DND-41 (cell line): Measurements from ENCODE around the gene C1orf115.

ENCODE experiments used
- ATAC-seq: fragments of 200-7000 bp; cut with Tn5 transposase; 3 replicates; pipeline ENCODE4 v1.9.1; 2021; ENCODE audit warnings: low read depth; ENCODE audit not compliant: insufficient read depth
- DNase-seq: peaks from one replicate; pipeline ENCODE4 v3.0.0-alpha.2; 2020
- H2AFZ ChIP-seq: 2 replicates; pipeline ENCODE4 v1.6.0; 2012; ENCODE audit warnings: low read depth, low read length
- H3K27ac ChIP-seq: 2 replicates; pipeline ENCODE4 v1.5.1; 2012; ENCODE audit warnings: low read length, inconsistent platforms
- H3K27me3 ChIP-seq: fragments of 200-600 bp; sonication (generic); 2 replicates; pipeline ENCODE4 v1.6.0; 2012; ENCODE audit warnings: low read length, mild to moderate bottlenecking, inconsistent platforms; ENCODE audit not compliant: insufficient read depth, poor library complexity
- H3K36me3 ChIP-seq: 2 replicates; pipeline ENCODE4 v1.5.1; 2012; ENCODE audit warnings: low read length, inconsistent platforms; ENCODE audit not compliant: insufficient read depth
- H3K4me1 ChIP-seq: 2 replicates; pipeline ENCODE4 v1.5.1; 2012; ENCODE audit warnings: mild to moderate bottlenecking, low read length; ENCODE audit not compliant: insufficient read depth
- H3K4me2 ChIP-seq: 2 replicates; pipeline ENCODE4 v1.6.0; 2012; ENCODE audit warnings: mild to moderate bottlenecking, moderate library complexity, low read length, inconsistent platforms; ENCODE audit not compliant: insufficient read depth
- H3K4me3 ChIP-seq, 2 experiments: fragments of 200-600 bp in 1 of 2; shearing (Covaris generic) in 1 of 2; 2 replicates each; pipeline ENCODE4 v1.5.1; 2012 to 2016; ENCODE audit warnings: inconsistent platforms in 2 of 2, low read length in 2 of 2, mild to moderate bottlenecking in 2 of 2, low read depth in 1 of 2, moderate library complexity in 1 of 2
- H3K79me2 ChIP-seq: 2 replicates; pipeline ENCODE4 v1.6.0; 2012; ENCODE audit warnings: low read length, inconsistent platforms; ENCODE audit not compliant: insufficient read depth
- H3K9ac ChIP-seq: 2 replicates; pipeline ENCODE4 v1.6.0; 2012; ENCODE audit warnings: low read depth, mild to moderate bottlenecking, inconsistent platforms, low read length, moderate library complexity
- H3K9me3 ChIP-seq: 2 replicates; pipeline ENCODE4 v1.5.1; 2012; ENCODE audit warnings: low read length, moderate library complexity, mild to moderate bottlenecking, inconsistent platforms; ENCODE audit not compliant: insufficient read depth, severe bottlenecking
- H4K20me1 ChIP-seq: 2 replicates; pipeline ENCODE4 v1.6.0; 2012; ENCODE audit warnings: low read length; ENCODE audit not compliant: insufficient read depth
- EZH2 ChIP-seq: IDR thresholded peaks from 3 replicates; pipeline ENCODE4 v1.6.1; 2012; ENCODE audit warnings: borderline replicate concordance, low read depth, mild to moderate bottlenecking, moderate library complexity, low read length, inconsistent platforms; ENCODE audit not compliant: severe bottlenecking
- TF ChIP-seq, protein P1 (sequence below): IDR thresholded peaks from 2 replicates; pipeline ENCODE4 v1.5.1; 2012; ENCODE audit warnings: borderline replicate concordance, low read length, moderate library complexity, mild to moderate bottlenecking; ENCODE audit not compliant: poor library complexity, severe bottlenecking; ENCODE audit errors: extremely low read depth

The C1orf115 gene

DNA sequence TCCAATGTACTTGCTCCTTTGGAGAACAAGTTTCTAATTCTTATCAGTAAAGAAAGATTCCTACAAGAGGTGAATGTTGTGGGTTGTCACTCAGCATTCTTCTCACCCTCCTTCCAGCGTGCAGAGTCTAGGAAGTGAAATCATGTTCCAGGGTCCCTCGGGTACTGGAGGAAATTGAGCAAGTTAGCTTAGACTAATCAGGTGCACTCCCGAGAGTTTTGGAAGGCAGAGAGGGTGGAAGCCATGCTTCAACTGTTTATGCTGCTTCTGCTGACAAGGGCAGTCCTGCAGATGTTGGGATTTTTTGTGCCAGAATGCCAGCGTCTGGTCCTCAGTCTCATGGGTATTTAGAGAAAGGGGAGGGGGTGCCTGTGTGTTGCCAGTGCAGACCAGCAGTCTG is 5.3 kb upstream of the C1orf115 start:
- Histone ChIP-seq H3K79me2 (no peaks in the 10 kb centered on the region), H3K27ac (no peak overlapping the region), H3K9me3 (no peaks in the 10 kb centered on the region), H3K9ac (no peak overlapping the region), H3K4me3 (no peak overlapping the region), H2AFZ (no peak overlapping the region), H3K4me1 (no peaks in the 10 kb centered on the region), H3K36me3 (no peaks in the 10 kb centered on the region), H3K4me2 (no peak overlapping the region), H3K27me3 (no peaks in the 10 kb centered on the region), H4K20me1 (no peaks in the 10 kb centered on the region)
- TF ChIP-seq EZH2: no peak
- TF ChIP-seq, protein P1, sequence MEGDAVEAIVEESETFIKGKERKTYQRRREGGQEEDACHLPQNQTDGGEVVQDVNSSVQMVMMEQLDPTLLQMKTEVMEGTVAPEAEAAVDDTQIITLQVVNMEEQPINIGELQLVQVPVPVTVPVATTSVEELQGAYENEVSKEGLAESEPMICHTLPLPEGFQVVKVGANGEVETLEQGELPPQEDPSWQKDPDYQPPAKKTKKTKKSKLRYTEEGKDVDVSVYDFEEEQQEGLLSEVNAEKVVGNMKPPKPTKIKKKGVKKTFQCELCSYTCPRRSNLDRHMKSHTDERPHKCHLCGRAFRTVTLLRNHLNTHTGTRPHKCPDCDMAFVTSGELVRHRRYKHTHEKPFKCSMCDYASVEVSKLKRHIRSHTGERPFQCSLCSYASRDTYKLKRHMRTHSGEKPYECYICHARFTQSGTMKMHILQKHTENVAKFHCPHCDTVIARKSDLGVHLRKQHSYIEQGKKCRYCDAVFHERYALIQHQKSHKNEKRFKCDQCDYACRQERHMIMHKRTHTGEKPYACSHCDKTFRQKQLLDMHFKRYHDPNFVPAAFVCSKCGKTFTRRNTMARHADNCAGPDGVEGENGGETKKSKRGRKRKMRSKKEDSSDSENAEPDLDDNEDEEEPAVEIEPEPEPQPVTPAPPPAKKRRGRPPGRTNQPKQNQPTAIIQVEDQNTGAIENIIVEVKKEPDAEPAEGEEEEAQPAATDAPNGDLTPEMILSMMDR: no peak
- ATAC-seq (no peak), DNase-seq (no peak)

DNA sequence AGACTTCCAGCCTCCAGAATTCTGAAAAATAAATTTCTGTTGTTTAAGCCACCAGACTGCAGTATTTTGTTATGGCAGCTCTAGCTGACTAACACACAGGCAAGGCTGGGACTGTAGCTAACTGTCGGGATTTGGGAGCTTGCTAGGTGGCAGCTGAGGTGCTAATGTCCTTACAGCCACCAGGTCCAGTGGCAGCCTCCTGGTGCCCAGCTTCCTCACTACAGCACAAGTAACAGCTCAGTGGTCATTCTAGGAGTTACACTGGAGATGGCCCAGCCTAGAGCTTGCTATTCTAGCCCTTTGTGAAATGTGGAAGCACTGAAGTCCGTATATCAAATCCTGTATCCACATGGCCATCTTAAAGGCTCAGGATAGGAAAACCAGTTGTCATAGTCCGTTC is 4.3 kb upstream of the C1orf115 start:
- no peaks in the 10 kb centered on the region for H3K79me2 ChIP-seq
- no peak for ATAC-seq
- no peak overlapping the region for H3K27ac ChIP-seq
- no peaks in the 10 kb centered on the region for H4K20me1 ChIP-seq
- H2AFZ ChIP-seq: no peak overlapping the region
- H3K27me3 ChIP-seq: no peaks in the 10 kb centered on the region
- no peaks in the 10 kb centered on the region for H3K9me3 ChIP-seq
- H3K4me1 ChIP-seq: no peaks in the 10 kb centered on the region
- TF ChIP-seq EZH2: no peak
- TF ChIP-seq, protein P1: no peak
- H3K36me3 ChIP-seq: no peaks in the 10 kb centered on the region
- no peak overlapping the region for H3K4me2 ChIP-seq
- no peak for DNase-seq
- no peak overlapping the region for H3K4me3 ChIP-seq
- no peak overlapping the region for H3K9ac ChIP-seq

DNA sequence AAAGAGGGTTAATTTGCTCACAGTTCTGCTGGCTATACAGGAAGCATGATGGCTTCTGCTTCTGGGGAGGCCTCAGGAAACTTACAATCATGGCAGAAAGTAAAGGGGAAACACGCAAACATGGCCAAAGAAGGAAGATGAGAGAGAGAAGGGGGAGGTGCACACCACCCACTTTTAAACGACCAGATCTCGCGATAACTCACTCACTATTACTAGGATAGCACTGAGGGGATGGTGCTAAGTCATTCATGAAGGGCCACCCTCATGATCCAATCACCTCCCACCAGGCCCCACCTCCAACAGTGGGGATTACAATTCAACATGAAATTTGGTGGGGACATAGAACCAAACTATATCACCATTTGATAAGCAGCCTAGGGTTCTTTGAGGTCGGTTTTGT is 2.4 kb upstream of the C1orf115 start:
- no peak overlapping the region for H2AFZ ChIP-seq
- H3K36me3 ChIP-seq: no peaks in the 10 kb centered on the region
- H3K27me3 ChIP-seq: no peaks in the 10 kb centered on the region
- no peaks in the 10 kb centered on the region for H3K4me1 ChIP-seq
- H3K9ac ChIP-seq: no peak overlapping the region
- no peak for DNase-seq
- H3K79me2 ChIP-seq: no peaks in the 10 kb centered on the region
- H3K27ac ChIP-seq: no peak overlapping the region
- H3K4me3 ChIP-seq: no peak overlapping the region
- H3K4me2 ChIP-seq: no peak overlapping the region
- no peaks in the 10 kb centered on the region for H3K9me3 ChIP-seq
- no peak for ATAC-seq
- no peak for TF ChIP-seq EZH2
- TF ChIP-seq, protein P1: no peak
- no peaks in the 10 kb centered on the region for H4K20me1 ChIP-seq

DNA sequence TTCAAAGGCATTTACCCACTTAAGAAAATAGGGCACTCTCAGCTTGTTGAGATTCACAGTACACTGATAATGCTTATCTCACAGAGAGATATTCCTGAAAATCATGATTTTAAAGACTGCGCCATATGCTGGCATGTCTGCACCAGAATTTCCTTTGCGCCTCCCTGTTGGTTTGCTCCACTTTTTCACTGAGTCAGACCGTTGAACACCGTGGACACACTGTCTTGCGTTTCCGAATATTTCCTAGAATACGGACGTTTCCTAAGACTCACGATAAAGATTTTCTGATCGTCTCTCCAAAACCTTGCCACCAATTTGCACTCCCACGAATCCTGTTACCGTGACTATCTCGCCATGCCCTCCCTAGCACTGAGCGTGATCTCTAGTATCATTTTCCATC is 497 bp upstream of the C1orf115 start:
- H2AFZ ChIP-seq: no peak overlapping the region

More for the DNA sequence above, 497 bp upstream of the C1orf115 start:
- TF ChIP-seq EZH2: no peak
- TF ChIP-seq, protein P1: no peak
- no peaks in the 10 kb centered on the region for H3K4me1 ChIP-seq
- no peak overlapping the region for H3K4me2 ChIP-seq
- H3K79me2 ChIP-seq: no peaks in the 10 kb centered on the region
- no peak overlapping the region for H3K9ac ChIP-seq
- H3K9me3 ChIP-seq: no peaks in the 10 kb centered on the region
- H4K20me1 ChIP-seq: no peaks in the 10 kb centered on the region
- no peaks in the 10 kb centered on the region for H3K27me3 ChIP-seq
- no peak for DNase-seq
- no peak overlapping the region for H3K4me3 ChIP-seq
- ATAC-seq: no peak
- no peaks in the 10 kb centered on the region for H3K36me3 ChIP-seq
- H3K27ac ChIP-seq: no peak overlapping the region
